ENCODE data around the gene LRRN2.

The LRRN2 gene

DNA sequence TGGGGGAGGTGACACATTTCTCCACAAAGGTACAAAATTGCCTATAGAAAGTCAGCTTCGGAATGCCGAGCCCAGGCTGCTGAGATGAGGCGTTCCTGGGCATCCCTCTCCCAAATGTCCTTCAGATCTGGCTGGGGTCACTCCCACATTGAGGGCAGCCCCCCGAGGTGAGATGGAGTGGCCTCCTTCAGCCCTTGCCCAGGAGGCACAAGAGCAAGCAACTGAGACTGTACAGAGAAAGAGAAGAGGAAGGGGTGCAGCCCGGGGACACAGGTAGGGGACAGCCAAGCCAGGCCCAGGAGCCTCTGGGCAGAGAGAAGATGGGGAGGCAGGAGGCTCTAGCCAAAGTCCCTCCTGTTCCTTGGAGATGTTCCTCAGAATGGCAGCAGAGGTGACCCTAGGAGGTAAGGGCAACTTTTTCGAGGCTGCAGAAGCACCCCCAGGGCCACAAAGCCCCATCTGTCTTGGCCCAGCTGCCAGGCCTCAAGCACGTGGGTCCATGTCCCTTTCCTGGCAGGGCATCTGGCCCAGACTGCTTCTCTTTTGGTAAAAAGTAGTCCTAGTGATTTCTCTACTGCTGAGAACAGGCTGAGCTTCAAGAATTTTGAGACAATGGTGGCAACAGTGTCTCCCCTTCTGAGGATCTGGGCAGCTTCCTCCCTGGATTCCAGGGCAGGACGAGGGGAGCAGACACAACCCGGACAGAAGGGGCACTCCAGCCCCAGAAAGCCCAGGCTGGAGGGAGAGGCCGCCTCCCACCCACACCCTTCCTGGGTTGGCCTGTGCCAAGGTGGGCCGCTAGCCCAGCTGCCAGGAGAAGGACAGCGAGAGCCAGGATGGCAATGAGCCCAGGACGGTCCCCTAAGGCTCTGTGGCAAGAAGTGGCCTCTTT lies 68.0 kb downstream of the LRRN2 start:
- no peak for DNase-seq
- TF ChIP-seq, protein P1, sequence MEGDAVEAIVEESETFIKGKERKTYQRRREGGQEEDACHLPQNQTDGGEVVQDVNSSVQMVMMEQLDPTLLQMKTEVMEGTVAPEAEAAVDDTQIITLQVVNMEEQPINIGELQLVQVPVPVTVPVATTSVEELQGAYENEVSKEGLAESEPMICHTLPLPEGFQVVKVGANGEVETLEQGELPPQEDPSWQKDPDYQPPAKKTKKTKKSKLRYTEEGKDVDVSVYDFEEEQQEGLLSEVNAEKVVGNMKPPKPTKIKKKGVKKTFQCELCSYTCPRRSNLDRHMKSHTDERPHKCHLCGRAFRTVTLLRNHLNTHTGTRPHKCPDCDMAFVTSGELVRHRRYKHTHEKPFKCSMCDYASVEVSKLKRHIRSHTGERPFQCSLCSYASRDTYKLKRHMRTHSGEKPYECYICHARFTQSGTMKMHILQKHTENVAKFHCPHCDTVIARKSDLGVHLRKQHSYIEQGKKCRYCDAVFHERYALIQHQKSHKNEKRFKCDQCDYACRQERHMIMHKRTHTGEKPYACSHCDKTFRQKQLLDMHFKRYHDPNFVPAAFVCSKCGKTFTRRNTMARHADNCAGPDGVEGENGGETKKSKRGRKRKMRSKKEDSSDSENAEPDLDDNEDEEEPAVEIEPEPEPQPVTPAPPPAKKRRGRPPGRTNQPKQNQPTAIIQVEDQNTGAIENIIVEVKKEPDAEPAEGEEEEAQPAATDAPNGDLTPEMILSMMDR (IDR thresholded peaks at IDR 0.05; ENCODE audit: low read depth, low read length), result no peak
- Histone ChIP-seq H3K4me3 (ENCODE audit: low read depth, low read length) (no peak overlapping the region), H3K9me3 (ENCODE audit: severe bottlenecking) (no peaks in the 10 kb centered on the region), H3K36me3 (peaks cover 19% of the 10 kb centered on the region), H3K27me3 (ENCODE audit: insufficient read depth, low read depth, severe bottlenecking) (no peaks in the 10 kb centered on the region), H3K27ac (no peak overlapping the region)

DNA sequence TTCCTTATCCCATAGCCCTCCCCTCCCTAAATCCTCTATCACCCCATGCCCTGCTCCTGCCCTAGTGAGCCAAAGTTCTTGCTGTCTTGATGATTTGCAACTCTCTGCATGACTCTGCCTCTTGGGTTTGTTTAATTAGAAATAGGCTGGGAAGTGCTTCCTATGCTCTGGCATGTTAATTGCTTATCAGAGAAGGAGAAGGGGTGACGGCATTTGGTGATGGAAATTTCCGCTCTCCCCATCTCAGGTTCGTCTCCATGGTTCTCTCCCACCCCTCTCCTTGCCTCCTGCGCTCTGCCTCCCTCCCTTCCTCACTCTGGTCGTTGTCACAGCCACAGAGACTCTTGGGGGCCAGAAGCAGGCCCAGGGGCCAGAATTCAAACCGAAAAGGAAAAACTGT lies 68.9 kb downstream of the LRRN2 start:
- Histone ChIP-seq H3K4me3 (ENCODE audit: low read depth, low read length) (no peak overlapping the region), H3K27ac (no peak overlapping the region), H3K27me3 (ENCODE audit: insufficient read depth, low read depth, severe bottlenecking) (no peaks in the 10 kb centered on the region), H3K36me3 (peaks cover 19% of the 10 kb centered on the region), H3K9me3 (ENCODE audit: severe bottlenecking) (no peaks in the 10 kb centered on the region)
- no peak for DNase-seq
- TF ChIP-seq, protein P1 (IDR thresholded peaks at IDR 0.05; ENCODE audit: low read depth, low read length), result no peak

DNA sequence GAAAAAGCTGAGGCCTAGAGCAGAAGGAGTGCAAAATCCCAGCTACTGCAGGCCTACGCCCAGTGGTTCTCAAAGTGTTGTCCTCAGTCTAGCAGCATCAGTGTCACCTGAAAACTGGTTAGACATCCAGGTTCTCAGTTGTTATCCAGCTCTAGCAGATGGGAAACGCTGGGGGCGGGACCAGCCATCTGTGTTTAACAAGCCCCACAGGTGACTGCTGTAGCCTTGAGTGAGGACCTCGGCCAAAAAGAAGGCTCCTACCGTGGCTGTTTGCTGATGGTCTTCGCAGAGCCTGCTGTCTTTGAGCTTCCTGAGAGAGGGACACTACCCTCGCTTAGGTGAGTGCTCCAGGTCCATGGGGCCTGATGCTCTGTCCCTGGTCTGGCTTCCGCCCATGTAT lies 69.7 kb downstream of the LRRN2 start:
- Histone ChIP-seq H3K27ac (no peak overlapping the region), H3K9me3 (ENCODE audit: severe bottlenecking) (no peaks in the 10 kb centered on the region), H3K27me3 (ENCODE audit: insufficient read depth, low read depth, severe bottlenecking) (no peaks in the 10 kb centered on the region), H3K4me3 (ENCODE audit: low read depth, low read length) (no peak overlapping the region), H3K36me3 (peaks cover 19% of the 10 kb centered on the region)
- DNase-seq, result no peak
- TF ChIP-seq, protein P1 (IDR thresholded peaks at IDR 0.05; ENCODE audit: low read depth, low read length), result no peak

DNA sequence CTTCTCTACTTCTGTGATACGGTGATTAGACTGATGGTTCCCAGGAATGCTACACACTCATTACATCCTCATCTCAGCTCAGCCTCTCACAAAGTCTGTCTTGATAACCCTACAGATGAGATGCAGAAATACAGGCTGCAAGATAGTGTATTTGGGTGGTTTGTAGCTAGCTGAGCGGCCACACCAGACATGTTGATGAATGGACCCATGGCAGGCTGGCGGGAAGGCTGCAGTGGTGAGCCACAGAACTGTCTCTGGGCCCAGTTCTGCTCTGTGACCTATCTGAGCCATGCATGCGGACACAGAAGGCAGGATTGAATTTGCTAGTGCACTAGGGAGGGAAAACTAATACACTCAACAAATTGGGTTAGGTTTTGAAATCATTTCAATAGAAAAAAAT lies 71.9 kb downstream of the LRRN2 start:
- TF ChIP-seq, protein P1 (IDR thresholded peaks at IDR 0.05; ENCODE audit: low read depth, low read length), result no peak

DNA sequence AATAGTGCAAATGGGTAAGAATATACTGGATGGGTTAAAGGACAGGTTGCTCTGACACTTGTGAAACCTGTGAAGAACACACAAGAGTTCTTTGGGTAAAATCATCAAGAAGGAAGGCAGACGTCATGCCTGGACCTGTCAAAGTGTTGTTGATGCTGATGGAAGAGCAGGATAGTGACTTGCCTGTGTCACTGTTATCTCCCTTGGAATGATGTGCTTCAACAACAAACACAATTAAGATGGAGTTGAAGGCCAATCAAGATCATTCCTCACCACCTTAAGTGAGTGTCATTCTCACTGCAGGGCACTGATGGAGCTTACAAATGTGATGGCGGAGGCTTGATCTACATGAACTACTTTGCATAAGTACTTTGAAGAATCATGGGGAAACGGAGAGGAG lies 73.2 kb downstream of the LRRN2 start:
- DNase-seq, result no peak
- Histone ChIP-seq H3K9me3 (ENCODE audit: severe bottlenecking) (no peaks in the 10 kb centered on the region), H3K36me3 (no peaks in the 10 kb centered on the region), H3K4me3 (ENCODE audit: low read depth, low read length) (no peak overlapping the region), H3K27ac (no peak overlapping the region), H3K27me3 (ENCODE audit: insufficient read depth, low read depth, severe bottlenecking) (no peaks in the 10 kb centered on the region)
- TF ChIP-seq, protein P1 (IDR thresholded peaks at IDR 0.05; ENCODE audit: low read depth, low read length), result no peak

More for the DNA sequence above, 71.9 kb downstream of the LRRN2 start:
- peaks cover 10% of the 10 kb centered on the region for H3K36me3 ChIP-seq
- DNase-seq, result no peak
- H3K27me3 ChIP-seq (ENCODE audit: insufficient read depth, low read depth, severe bottlenecking), result no peaks in the 10 kb centered on the region
- no peak overlapping the region for H3K27ac ChIP-seq
- no peak overlapping the region for H3K4me3 ChIP-seq (ENCODE audit: low read depth, low read length)
- no peaks in the 10 kb centered on the region for H3K9me3 ChIP-seq (ENCODE audit: severe bottlenecking)
